HepG2 (cell line): ENCODE results near the gene TP53I3. TPM values are rescaled to one million over a fixed set of nuclear protein-coding genes. Genes with fewer than 3 reads are reported as not detected.
A peak's percentile ranks its signal among the peaks of the same experiment; 100 is the strongest.

Experiments used
- CENPX ChIP-seq: sonication (generic); formaldehyde crosslinking; IDR thresholded peaks from 2 replicates; pipeline ENCODE4 v1.9.0; 2021; ENCODE audit warnings: mild to moderate bottlenecking, missing genetic modification reagents, moderate library complexity
- GRHL1 ChIP-seq: sonication (generic); formaldehyde crosslinking; conservative IDR thresholded peaks from 2 replicates; pipeline ENCODE4 v1.8.0; 2022; ENCODE audit warnings: missing genetic modification reagents
- GTF3A ChIP-seq: sonication (generic); formaldehyde crosslinking; conservative IDR thresholded peaks from 2 replicates; pipeline ENCODE4 v1.4.0; 2020; ENCODE audit warnings: mild to moderate bottlenecking, missing genetic modification reagents
- ISL2 ChIP-seq: sonication (generic); formaldehyde crosslinking; IDR thresholded peaks from 2 replicates; pipeline ENCODE4 v1.5.0; 2020; ENCODE audit warnings: missing genetic modification reagents
- KIAA2018 ChIP-seq: sonication (generic); formaldehyde crosslinking; IDR thresholded peaks from 2 replicates; pipeline ENCODE4 v1.5.0; 2020; ENCODE audit warnings: mild to moderate bottlenecking, missing genetic modification reagents, borderline replicate concordance
- KLF12 ChIP-seq: sonication (generic); formaldehyde crosslinking; IDR thresholded peaks from 2 replicates; pipeline ENCODE4 v1.4.0; 2020; ENCODE audit warnings: missing genetic modification reagents, borderline replicate concordance
- LRRFIP1 ChIP-seq: sonication (generic); formaldehyde crosslinking; conservative IDR thresholded peaks from 2 replicates; pipeline ENCODE4 v1.4.0; 2020; ENCODE audit warnings: missing genetic modification reagents
- SATB2 ChIP-seq: sonication (generic); formaldehyde crosslinking; IDR thresholded peaks from 2 replicates; pipeline ENCODE4 v1.5.0; 2020; ENCODE audit warnings: missing genetic modification reagents
- TERF1 ChIP-seq: sonication (generic); formaldehyde crosslinking; IDR thresholded peaks from 2 replicates; pipeline ENCODE4 v1.8.0; 2022; ENCODE audit warnings: mild to moderate bottlenecking, missing genetic modification reagents, moderate library complexity
- THYN1 ChIP-seq: sonication (generic); formaldehyde crosslinking; IDR thresholded peaks from 2 replicates; pipeline ENCODE4 v1.8.1; 2023; ENCODE audit warnings: low read depth, mild to moderate bottlenecking, moderate library complexity, missing genetic modification reagents, borderline replicate concordance
- YEATS4 ChIP-seq: sonication (generic); formaldehyde crosslinking; IDR thresholded peaks from 2 replicates; pipeline ENCODE4 v1.4.0; 2020; ENCODE audit warnings: missing genetic modification reagents, borderline replicate concordance
- ZFP41 ChIP-seq: sonication (generic); formaldehyde crosslinking; IDR thresholded peaks from 2 replicates; pipeline ENCODE4 v1.4.0; 2020; ENCODE audit warnings: mild to moderate bottlenecking, missing genetic modification reagents, borderline replicate concordance
- ZMYM4 ChIP-seq: sonication (generic); formaldehyde crosslinking; IDR thresholded peaks from 2 replicates; pipeline ENCODE4 v1.8.1; 2023; ENCODE audit warnings: mild to moderate bottlenecking, missing genetic modification reagents
- ZNF367 ChIP-seq: sonication (generic); formaldehyde crosslinking; IDR thresholded peaks from 2 replicates; pipeline ENCODE4 v1.4.0; 2020; ENCODE audit warnings: missing genetic modification reagents, borderline replicate concordance
- polyA plus RNA-seq, 8 experiments: library from polyadenylated mRNA; depleted of rRNA in 3 of 8; stranded (reverse) in 7 of 8; unstranded in 1 of 8; fragments of >200 nt; fragmentation: Illumina TruSeq in 4 of 8; extraction: Trizol in 4 of 8; gene quantifications; 2 replicates each; pipeline versions ENCODE4 v1.2.1 to v1.2.3, GENCODE V29; 2011 to 2016; ENCODE audit warnings: low read depth in 4 of 8, missing spikeins in 1 of 8, mixed read lengths in 1 of 8; ENCODE audit not compliant: insufficient read depth in 1 of 8
- total RNA-seq, 5 experiments: library from RNA; depleted of rRNA; stranded (reverse); fragments of >200 nt; fragmentation: Illumina TruSeq; extraction: Trizol; gene quantifications; 2 replicates each; pipeline ENCODE4 v1.2.3, GENCODE V29; 2016; ENCODE audit warnings: low read depth in 1 of 5

TP53I3 gene
- total and polyA plus RNA-seq, 2 of the 13 experiments (the other 11 are each of a cell fraction or from before 2014, with no cell fraction given) = 25.0 to 44.1 TPM

- 0 out of 2 replicates have a peak, but pooled peaks have one; percentile 57 for TF ChIP-seq KIAA2018 (CRISPR knock-in tag)
- no peak for TF ChIP-seq ZMYM4 (CRISPR knock-in tag)
- no peak for TF ChIP-seq ZFP41 (CRISPR knock-in tag)
- no peak for TF ChIP-seq CENPX
- 0 out of 2 replicates have a peak, but pooled peaks have one; percentile 12 for TF ChIP-seq SATB2 (CRISPR knock-in tag)
- no peak for TF ChIP-seq LRRFIP1
- 0 out of 2 replicates have a peak, but pooled peaks have one; percentile 10 for TF ChIP-seq GTF3A
- TF ChIP-seq YEATS4 (CRISPR knock-in tag) = peak; percentile 95
- TF ChIP-seq KLF12 (CRISPR knock-in tag) = 0 out of 2 replicates have a peak, but pooled peaks have one; percentile 14
- TF ChIP-seq GRHL1 (CRISPR knock-in tag) = no peak
- peak; percentile 57; the same call in 1 of the 2 replicates for TF ChIP-seq ISL2 (CRISPR knock-in tag)
- TF ChIP-seq ZNF367 (CRISPR knock-in tag) = no peak
- TF ChIP-seq TERF1 (CRISPR knock-in tag) = no peak; the same call in 1 of the 2 replicates
- no peak for TF ChIP-seq THYN1 (CRISPR knock-in tag)
Measured at GRCh38 chr2:24083567-24084385, 858 bp downstream of the TP53I3 start (continued).
